Right lobe of liver (tissue), 6 donors: ENCODE data around the gene RIMS1. TPM values are rescaled to one million over a fixed set of nuclear protein-coding genes. Genes with fewer than 3 reads are reported as not detected.

ENCODE experiments used
- ATAC-seq, 4 donors: fragments of 200-7000 bp; cut with Tn5 transposase; one replicate each; pipeline ENCODE4 v1.9.1; 2020; ENCODE audit warnings: mild to moderate bottlenecking in 4 of 4, moderate library complexity in 4 of 4
- DNase-seq, 3 donors: peaks; one replicate each; pipeline ENCODE4 v3.0.0-alpha.2; 2020
- H3K27ac ChIP-seq, 3 donors: fragments of 200-600 bp; one replicate each; pipeline ENCODE4 v1.8.0; 2022
- H3K27me3 ChIP-seq, 2 donors: fragments of 200-600 bp; one replicate each; pipeline ENCODE4 v1.8.0; 2022
- H3K36me3 ChIP-seq, 4 donors: fragments of 200-600 bp; sonication (generic) in 1 of 4; one replicate each; pipeline versions ENCODE4 v1.5.1 to v1.8.0; 2017 to 2022; ENCODE audit warnings: control low read depth in 1 of 4
- H3K4me1 ChIP-seq, 4 donors: fragments of 200-600 bp; sonication (generic) in 1 of 4; one replicate each; pipeline versions ENCODE4 v1.5.1 to v1.8.0; 2017 to 2022; ENCODE audit warnings: control low read depth in 1 of 4
- H3K4me3 ChIP-seq, 3 donors: fragments of 200-600 bp; one replicate each; pipeline ENCODE4 v1.8.0; 2022
- H3K9me3 ChIP-seq, 4 donors: fragments of 200-600 bp; sonication (generic) in 1 of 4; one replicate each; pipeline versions ENCODE4 v1.5.1 to v1.8.0; 2017 to 2022; ENCODE audit warnings: control low read depth in 1 of 4
- POLR2A ChIP-seq: fragments of 450-650 bp; IDR thresholded peaks from one replicate; pipeline ENCODE4 v1.6.1; 2017; ENCODE audit warnings: antibody characterized with exemption, mild to moderate bottlenecking
- WGBS: methylation state at CpG from one replicate; pipeline ENCODE4 v1.1.6; 2018; ENCODE audit warnings: low coverage, low lambda C conversion rate; ENCODE audit not compliant: insufficient coverage; ENCODE audit errors: missing lambda C conversion rate; 5-methylcytosine and 5-hydroxymethylcytosine counted together
- intact Hi-C, 2 donors: fragments of 100-400 bp; cut with DNase I; formaldehyde crosslinking; loops; one replicate each; pipeline versions ENCODE4 v1.11.2 to v1.14.1; 2022
- total RNA-seq, 6 experiments: library from RNA; depleted of rRNA in 2 of 6; stranded (reverse); fragments of >200 nt in 2 of 6; fragmentation: NEBNext Ultra II Directional in 3 of 6; extraction: Animal tissue kit (Norgen Biotek cat#: 25700) in 3 of 6; gene quantifications; one replicate each; pipeline versions ENCODE4 v1.1.0 to v1.2.4, GENCODE V29; 2016 to 2023
- TF ChIP-seq, protein P1 (sequence below), 4 donors: fragments of 200-600 bp in 3 of 4; fragments of 450-650 bp in 1 of 4; IDR thresholded peaks; one replicate each; pipeline versions ENCODE4 v1.5.1 to v1.8.0; 2016 to 2022; ENCODE audit warnings: antibody characterized with exemption in 4 of 4, mild to moderate bottlenecking in 2 of 4
- donor health status: DM: no; HTN: yes; CAD: no.
- donor health status: DM: no; HTN: no; CAD: no.
- donor health status: DM: no; HTN: no; CAD: no.
- donor health status: DM: no; HTN: yes; CAD: no.
- donor health status: DM: no; HTN: yes; CAD: no.

The RIMS1 gene
- total RNA-seq, 6 experiments from 2014 or later: 0.09 to 0.69 TPM; not detected in 4

DNA sequence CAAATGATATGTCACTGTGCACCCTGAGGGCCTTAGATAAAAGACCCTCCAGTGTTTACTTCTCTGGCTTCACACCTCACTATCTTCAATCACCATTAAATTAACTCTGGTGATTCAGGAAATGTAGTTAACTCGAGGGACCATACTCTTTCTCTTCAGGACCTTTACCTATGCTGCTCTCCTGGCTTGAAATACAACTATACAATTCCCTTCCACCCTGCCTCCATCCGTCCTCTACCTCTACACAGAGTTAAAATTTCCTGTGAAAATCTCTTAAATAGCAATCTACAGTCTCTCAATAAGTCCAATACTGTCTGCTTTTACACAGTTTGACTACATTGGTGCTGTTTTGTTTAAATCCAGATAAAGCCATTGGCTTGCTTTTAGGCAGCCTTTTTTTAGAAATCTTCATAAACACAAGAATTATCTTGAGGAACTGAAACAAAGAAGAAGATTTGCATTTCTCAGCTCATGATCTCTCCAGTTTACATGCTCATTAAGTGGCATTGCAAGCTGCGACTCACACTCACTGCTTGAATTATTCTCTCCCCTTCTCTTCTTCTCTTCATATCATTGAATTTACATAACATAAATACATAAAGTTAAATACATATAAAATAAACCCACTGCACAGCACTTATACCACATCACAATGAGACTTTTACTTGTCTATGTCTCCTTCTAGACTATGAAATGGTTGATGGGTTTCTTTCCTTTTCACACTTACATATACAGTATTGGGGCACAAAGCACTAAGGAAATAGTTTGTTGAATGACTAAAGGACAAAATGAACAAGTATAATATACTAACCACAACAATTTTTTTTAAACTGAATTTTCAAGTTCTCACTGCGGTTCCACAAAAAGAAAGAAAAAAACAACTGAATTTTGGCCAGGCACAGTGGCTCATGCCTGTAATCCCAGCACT is 496.5 kb downstream of the RIMS1 start:
- 34% methylated on average over 4 of the region's 4 CpGs for WGBS
- H3K27ac ChIP-seq: no peak overlapping the region

DNA sequence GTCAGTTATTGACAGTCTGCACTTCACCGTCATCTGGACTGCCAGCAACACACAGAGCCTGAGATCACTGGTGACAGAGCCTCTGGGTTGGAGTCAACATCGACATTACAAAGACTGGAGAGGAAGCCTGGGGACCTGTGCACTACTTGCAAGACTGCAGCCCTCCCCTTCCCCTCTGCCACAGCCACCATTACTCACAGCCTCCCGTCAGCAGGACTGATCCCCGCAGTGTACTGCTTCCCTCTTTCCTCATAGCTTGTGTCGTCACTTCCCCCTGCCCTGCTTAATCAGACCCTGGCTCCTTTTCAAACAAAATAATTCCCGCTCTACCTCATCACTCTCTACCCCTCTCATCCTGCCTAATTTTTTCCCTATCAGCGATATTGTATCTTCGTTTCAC is 500.0 kb downstream of the RIMS1 start:
- no peak for ATAC-seq
- WGBS: 75% methylated on average over 7 of the region's 8 CpGs
- intact Hi-C loops: no loop called here

More for the DNA sequence above, 496.5 kb downstream of the RIMS1 start:
- no peaks in the 10 kb centered on the region for H3K4me1 ChIP-seq
- no peaks in the 10 kb centered on the region for H3K27me3 ChIP-seq
- intact Hi-C loops: no loop called here
- no peak overlapping the region for H3K4me3 ChIP-seq
- no peaks in the 10 kb centered on the region for H3K36me3 ChIP-seq
- no peak for ATAC-seq
- no peak for TF ChIP-seq POLR2A
- TF ChIP-seq, protein P1, sequence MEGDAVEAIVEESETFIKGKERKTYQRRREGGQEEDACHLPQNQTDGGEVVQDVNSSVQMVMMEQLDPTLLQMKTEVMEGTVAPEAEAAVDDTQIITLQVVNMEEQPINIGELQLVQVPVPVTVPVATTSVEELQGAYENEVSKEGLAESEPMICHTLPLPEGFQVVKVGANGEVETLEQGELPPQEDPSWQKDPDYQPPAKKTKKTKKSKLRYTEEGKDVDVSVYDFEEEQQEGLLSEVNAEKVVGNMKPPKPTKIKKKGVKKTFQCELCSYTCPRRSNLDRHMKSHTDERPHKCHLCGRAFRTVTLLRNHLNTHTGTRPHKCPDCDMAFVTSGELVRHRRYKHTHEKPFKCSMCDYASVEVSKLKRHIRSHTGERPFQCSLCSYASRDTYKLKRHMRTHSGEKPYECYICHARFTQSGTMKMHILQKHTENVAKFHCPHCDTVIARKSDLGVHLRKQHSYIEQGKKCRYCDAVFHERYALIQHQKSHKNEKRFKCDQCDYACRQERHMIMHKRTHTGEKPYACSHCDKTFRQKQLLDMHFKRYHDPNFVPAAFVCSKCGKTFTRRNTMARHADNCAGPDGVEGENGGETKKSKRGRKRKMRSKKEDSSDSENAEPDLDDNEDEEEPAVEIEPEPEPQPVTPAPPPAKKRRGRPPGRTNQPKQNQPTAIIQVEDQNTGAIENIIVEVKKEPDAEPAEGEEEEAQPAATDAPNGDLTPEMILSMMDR (IDR thresholded peaks at IDR 0.05): no peak
- DNase-seq: no peak
- H3K9me3 ChIP-seq: no peaks in the 10 kb centered on the region

DNA sequence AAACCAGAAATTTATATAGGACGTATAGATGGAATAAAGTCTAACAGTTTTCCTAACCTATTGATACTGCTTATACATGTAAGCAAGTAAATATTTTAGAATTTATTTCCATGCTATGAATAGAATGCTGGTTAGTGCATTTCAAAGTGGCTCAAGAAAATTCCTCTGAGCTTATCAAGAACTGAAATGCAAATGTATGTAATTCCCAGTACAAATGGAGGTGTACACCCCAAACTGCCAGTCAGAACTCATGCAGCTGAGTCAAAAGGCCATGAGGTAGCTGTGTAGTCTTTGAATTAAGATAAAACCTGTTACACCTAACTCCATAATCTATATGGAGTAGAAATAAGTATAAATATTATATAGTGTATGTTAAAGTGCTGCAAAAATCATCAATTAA is 503.3 kb downstream of the RIMS1 start:
- intact Hi-C loops: no loop called here
- H3K27me3 ChIP-seq: no peaks in the 10 kb centered on the region
- no peak overlapping the region for H3K27ac ChIP-seq
- TF ChIP-seq POLR2A: no peak
- no peak for DNase-seq
- H3K4me1 ChIP-seq: no peaks in the 10 kb centered on the region
- no peaks in the 10 kb centered on the region for H3K9me3 ChIP-seq
- WGBS: 67% methylated on average over 1 of the region's 1 CpG
- no peaks in the 10 kb centered on the region for H3K36me3 ChIP-seq
- H3K4me3 ChIP-seq: no peak overlapping the region
- ATAC-seq: no peak

More for the DNA sequence above, 500.0 kb downstream of the RIMS1 start:
- H3K27ac ChIP-seq: no peak overlapping the region
- no peaks in the 10 kb centered on the region for H3K27me3 ChIP-seq
- H3K36me3 ChIP-seq: no peaks in the 10 kb centered on the region
- no peak for DNase-seq
- no peaks in the 10 kb centered on the region for H3K4me1 ChIP-seq
- TF ChIP-seq, protein P1 (IDR thresholded peaks at IDR 0.05): no peak
- H3K9me3 ChIP-seq: no peaks in the 10 kb centered on the region
- no peak overlapping the region for H3K4me3 ChIP-seq

DNA sequence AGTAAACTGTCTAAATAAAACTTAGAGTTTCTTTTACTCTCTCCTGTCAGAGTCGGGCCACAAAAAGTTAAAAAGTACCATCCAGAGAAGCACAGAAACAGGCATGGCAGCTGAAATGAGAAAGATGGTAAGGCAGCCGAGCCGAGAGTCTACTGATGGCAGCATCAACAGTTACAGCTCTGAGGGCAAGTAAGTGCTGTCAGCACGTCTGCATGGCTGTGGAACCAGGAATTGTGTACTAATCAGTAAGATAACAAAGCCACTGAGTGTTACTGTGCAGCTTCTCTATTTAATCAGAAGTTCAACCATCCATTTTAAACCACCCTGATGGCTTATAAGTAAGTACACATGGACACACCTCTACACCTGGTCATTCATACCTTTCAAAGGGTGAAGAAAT is 504.2 kb downstream of the RIMS1 start:
- Histone ChIP-seq H3K27ac (no peak overlapping the region), H3K27me3 (no peaks in the 10 kb centered on the region), H3K9me3 (no peaks in the 10 kb centered on the region), H3K4me1 (no peaks in the 10 kb centered on the region), H3K4me3 (no peak overlapping the region), H3K36me3 (no peaks in the 10 kb centered on the region)
- TF ChIP-seq POLR2A: no peak
- TF ChIP-seq, protein P1 (IDR thresholded peaks at IDR 0.05): no peak
- WGBS: 46% methylated on average over 4 of the region's 4 CpGs
- ATAC-seq (no peak), DNase-seq (no peak)
- intact Hi-C loops: no loop called here

DNA sequence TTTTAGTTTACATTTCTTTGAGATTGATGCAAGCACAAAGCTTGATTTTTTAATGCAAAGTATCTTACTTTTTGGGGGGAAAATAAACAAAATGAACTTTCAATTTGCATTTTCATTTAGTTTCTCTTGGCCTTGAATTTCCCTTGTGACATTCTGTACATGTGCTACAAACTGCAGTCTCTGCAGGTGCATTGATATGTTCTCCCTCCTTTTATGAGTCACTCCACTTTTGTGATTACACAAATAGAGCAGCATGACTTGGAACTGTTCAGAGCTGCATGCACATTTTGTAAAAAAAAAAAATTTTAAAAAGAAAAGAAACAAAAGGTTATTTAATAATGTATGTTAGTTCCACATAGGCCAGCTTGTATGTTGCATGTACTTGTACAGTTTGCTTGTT is 515.5 kb downstream of the RIMS1 start:
- no peak for TF ChIP-seq POLR2A
- TF ChIP-seq, protein P1 (IDR thresholded peaks at IDR 0.05): no peak
- ATAC-seq: no peak
- H3K36me3 ChIP-seq: no peaks in the 10 kb centered on the region
- intact Hi-C loops: no loop called here
- no peaks in the 10 kb centered on the region for H3K9me3 ChIP-seq
- DNase-seq: no peak
- H3K27me3 ChIP-seq: no peaks in the 10 kb centered on the region
- no peaks in the 10 kb centered on the region for H3K4me1 ChIP-seq
- no peak overlapping the region for H3K4me3 ChIP-seq
- H3K27ac ChIP-seq: no peak overlapping the region
